HepG2 (cell line): ENCODE results near the gene RABEPK. TPM values are rescaled to one million over a fixed set of nuclear protein-coding genes. Genes with fewer than 3 reads are reported as not detected.

Source experiments
- AKAP8 ChIP-seq: sonication (generic); formaldehyde crosslinking; IDR thresholded peaks from 2 replicates; pipeline ENCODE4 v1.5.1; 2020; ENCODE audit warnings: mild to moderate bottlenecking, missing genetic modification reagents
- BORCS8-MEF2B ChIP-seq: sonication (generic); formaldehyde crosslinking; IDR thresholded peaks from 2 replicates; pipeline ENCODE4 v1.8.0; 2022; ENCODE audit warnings: mild to moderate bottlenecking, missing genetic modification reagents
- CBX1 ChIP-seq: IDR thresholded peaks from one replicate; pipeline ENCODE4 v1.6.1; 2016; ENCODE audit warnings: antibody characterized with exemption, low read depth
- CEBPG ChIP-seq: IDR thresholded peaks from 2 replicates; pipeline ENCODE4 v1.6.1; 2016
- E2F5 ChIP-seq: sonication (generic); formaldehyde crosslinking; conservative IDR thresholded peaks from 2 replicates; pipeline ENCODE4 v1.4.0; 2020; ENCODE audit warnings: missing genetic modification reagents
- FOXA3 ChIP-seq: IDR thresholded peaks from 2 replicates; pipeline ENCODE4 v1.6.1; 2016; ENCODE audit warnings: missing genetic modification reagents, missing compliant biosample characterization
- MYC ChIP-seq: sonication (generic); formaldehyde crosslinking; IDR thresholded peaks from 2 replicates; pipeline ENCODE4 v1.9.0; 2021; ENCODE audit warnings: missing genetic modification reagents, borderline replicate concordance
- NCOR1 ChIP-seq: fragments of 200-600 bp; sonication (generic); IDR thresholded peaks from 2 replicates; pipeline ENCODE4 v1.7.0; 2017; ENCODE audit warnings: antibody characterized with exemption, low read length, borderline replicate concordance
- NFIB ChIP-seq: sonication (generic); formaldehyde crosslinking; IDR thresholded peaks from 2 replicates; pipeline ENCODE4 v1.9.0; 2021; ENCODE audit warnings: missing genetic modification reagents, mild to moderate bottlenecking, borderline replicate concordance
- PLRG1 ChIP-seq: fragments of 450-650 bp; conservative IDR thresholded peaks from 2 replicates; pipeline ENCODE4 v1.6.1; 2016
- RCOR2 ChIP-seq: IDR thresholded peaks from 2 replicates; pipeline ENCODE4 v1.6.1; 2016; ENCODE audit warnings: missing biosample characterization, missing genetic modification reagents
- SMAD1 ChIP-seq: sonication (generic); formaldehyde crosslinking; IDR thresholded peaks from 2 replicates; pipeline ENCODE4 v1.4.0; 2020; ENCODE audit warnings: missing genetic modification reagents, low read depth, mild to moderate bottlenecking, borderline replicate concordance
- SNAI1 ChIP-seq: sonication (generic); formaldehyde crosslinking; IDR thresholded peaks from 2 replicates; pipeline ENCODE4 v1.5.0; 2020; ENCODE audit warnings: mild to moderate bottlenecking, missing genetic modification reagents, borderline replicate concordance
- STAT5B ChIP-seq: sonication (generic); formaldehyde crosslinking; IDR thresholded peaks from 2 replicates; pipeline ENCODE4 v1.4.0; 2020; ENCODE audit warnings: missing genetic modification reagents
- ZFP36L1 ChIP-seq: sonication (generic); formaldehyde crosslinking; IDR thresholded peaks from 2 replicates; pipeline ENCODE4 v1.8.0; 2022; ENCODE audit warnings: mild to moderate bottlenecking, missing genetic modification reagents, moderate library complexity
- ZNF383 ChIP-seq: sonication (generic); formaldehyde crosslinking; IDR thresholded peaks from 2 replicates; pipeline ENCODE4 v1.4.0; 2020; ENCODE audit warnings: missing genetic modification reagents, mild to moderate bottlenecking, borderline replicate concordance
- ZNF501 ChIP-seq: sonication (generic); formaldehyde crosslinking; IDR thresholded peaks from 2 replicates; pipeline ENCODE4 v1.5.1; 2020; ENCODE audit warnings: mild to moderate bottlenecking, moderate library complexity, missing genetic modification reagents
- ZNF558 ChIP-seq: sonication (generic); formaldehyde crosslinking; IDR thresholded peaks from 2 replicates; pipeline ENCODE4 v1.9.0; 2022; ENCODE audit warnings: mild to moderate bottlenecking, missing genetic modification reagents, borderline replicate concordance
- ZSCAN9 ChIP-seq: IDR thresholded peaks from 2 replicates; pipeline ENCODE4 v1.6.1; 2016; ENCODE audit warnings: borderline replicate concordance
- polyA plus RNA-seq, 8 experiments: library from polyadenylated mRNA; depleted of rRNA in 3 of 8; stranded (reverse) in 7 of 8; unstranded in 1 of 8; fragments of >200 nt; fragmentation: Illumina TruSeq in 4 of 8; extraction: Trizol in 4 of 8; gene quantifications; 2 replicates each; pipeline versions ENCODE4 v1.2.1 to v1.2.3, GENCODE V29; 2011 to 2016; ENCODE audit warnings: low read depth in 4 of 8, missing spikeins in 1 of 8, mixed read lengths in 1 of 8; ENCODE audit not compliant: insufficient read depth in 1 of 8
- total RNA-seq, 5 experiments: library from RNA; depleted of rRNA; stranded (reverse); fragments of >200 nt; fragmentation: Illumina TruSeq; extraction: Trizol; gene quantifications; 2 replicates each; pipeline ENCODE4 v1.2.3, GENCODE V29; 2016; ENCODE audit warnings: low read depth in 1 of 5
- TF ChIP-seq, protein P1 (sequence below), 2 experiments: sonication (generic) in 1 of 2; formaldehyde crosslinking in 1 of 2; IDR thresholded peaks; 2 replicates each; pipeline versions ENCODE4 v1.4.0 to v1.6.1; 2018 to 2020; ENCODE audit warnings: missing genetic modification reagents in 2 of 2, borderline replicate concordance in 1 of 2, low read depth in 1 of 2, mild to moderate bottlenecking in 1 of 2, missing biosample characterization in 1 of 2
- TF ChIP-seq, protein P2 (sequence below): sonication (generic); formaldehyde crosslinking; IDR thresholded peaks from 2 replicates; pipeline ENCODE4 v1.5.1; 2020; ENCODE audit warnings: missing genetic modification reagents, mild to moderate bottlenecking, borderline replicate concordance
- TF ChIP-seq, protein P3 (sequence below): sonication (generic); formaldehyde crosslinking; IDR thresholded peaks from 2 replicates; pipeline ENCODE4 v1.4.0; 2020; ENCODE audit warnings: missing genetic modification reagents, mild to moderate bottlenecking, borderline replicate concordance

The RABEPK gene
- total and polyA plus RNA-seq, 2 of the 13 experiments (the other 11 are each of a cell fraction or from before 2014, with no cell fraction given) = 75.5 to 90.0 TPM

GRCh38 chr9:125241863-125242739 lies 41.8 kb downstream of the RABEPK start (continued):
- TF ChIP-seq, protein P1, sequence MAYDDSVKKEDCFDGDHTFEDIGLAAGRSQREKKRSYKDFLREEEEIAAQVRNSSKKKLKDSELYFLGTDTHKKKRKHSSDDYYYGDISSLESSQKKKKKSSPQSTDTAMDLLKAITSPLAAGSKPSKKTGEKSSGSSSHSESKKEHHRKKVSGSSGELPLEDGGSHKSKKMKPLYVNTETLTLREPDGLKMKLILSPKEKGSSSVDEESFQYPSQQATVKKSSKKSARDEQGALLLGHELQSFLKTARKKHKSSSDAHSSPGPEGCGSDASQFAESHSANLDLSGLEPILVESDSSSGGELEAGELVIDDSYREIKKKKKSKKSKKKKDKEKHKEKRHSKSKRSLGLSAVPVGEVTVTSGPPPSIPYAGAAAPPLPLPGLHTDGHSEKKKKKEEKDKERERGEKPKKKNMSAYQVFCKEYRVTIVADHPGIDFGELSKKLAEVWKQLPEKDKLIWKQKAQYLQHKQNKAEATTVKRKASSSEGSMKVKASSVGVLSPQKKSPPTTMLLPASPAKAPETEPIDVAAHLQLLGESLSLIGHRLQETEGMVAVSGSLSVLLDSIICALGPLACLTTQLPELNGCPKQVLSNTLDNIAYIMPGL (CRISPR knock-in tag; IDR thresholded peaks at IDR 0.05; ENCODE audit: borderline replicate concordance in 1 of 2, low read depth in 1 of 2) = no peak; a peak in 1 of 4 replicates
- TF ChIP-seq, protein P2, sequence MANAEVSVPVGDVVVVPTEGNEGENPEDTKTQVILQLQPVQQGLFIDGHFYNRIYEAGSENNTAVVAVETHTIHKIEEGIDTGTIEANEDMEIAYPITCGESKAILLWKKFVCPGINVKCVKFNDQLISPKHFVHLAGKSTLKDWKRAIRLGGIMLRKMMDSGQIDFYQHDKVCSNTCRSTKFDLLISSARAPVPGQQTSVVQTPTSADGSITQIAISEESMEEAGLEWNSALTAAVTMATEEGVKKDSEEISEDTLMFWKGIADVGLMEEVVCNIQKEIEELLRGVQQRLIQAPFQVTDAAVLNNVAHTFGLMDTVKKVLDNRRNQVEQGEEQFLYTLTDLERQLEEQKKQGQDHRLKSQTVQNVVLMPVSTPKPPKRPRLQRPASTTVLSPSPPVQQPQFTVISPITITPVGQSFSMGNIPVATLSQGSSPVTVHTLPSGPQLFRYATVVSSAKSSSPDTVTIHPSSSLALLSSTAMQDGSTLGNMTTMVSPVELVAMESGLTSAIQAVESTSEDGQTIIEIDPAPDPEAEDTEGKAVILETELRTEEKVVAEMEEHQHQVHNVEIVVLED (CRISPR knock-in tag) = no peak
- TF ChIP-seq ZFP36L1 (no peak), SNAI1 (no peak; the same call in 1 of the 2 replicates), ZNF558 (CRISPR knock-in tag) (no peak), ZNF501 (CRISPR knock-in tag) (no peak), FOXA3 (no peak), AKAP8 (CRISPR knock-in tag) (no peak), STAT5B (CRISPR knock-in tag) (no peak), NFIB (no peak), MYC (CRISPR knock-in tag) (no peak), SMAD1 (CRISPR knock-in tag) (no peak), ZSCAN9 (no peak), BORCS8-MEF2B (CRISPR knock-in tag) (no peak), CBX1 (no peak), NCOR1 (no peak), E2F5 (CRISPR knock-in tag) (no peak), CEBPG (CRISPR knock-in tag) (no peak), ZNF383 (CRISPR knock-in tag) (no peak), PLRG1 (no peak), RCOR2 (CRISPR knock-in tag) (no peak)
- TF ChIP-seq, protein P3, sequence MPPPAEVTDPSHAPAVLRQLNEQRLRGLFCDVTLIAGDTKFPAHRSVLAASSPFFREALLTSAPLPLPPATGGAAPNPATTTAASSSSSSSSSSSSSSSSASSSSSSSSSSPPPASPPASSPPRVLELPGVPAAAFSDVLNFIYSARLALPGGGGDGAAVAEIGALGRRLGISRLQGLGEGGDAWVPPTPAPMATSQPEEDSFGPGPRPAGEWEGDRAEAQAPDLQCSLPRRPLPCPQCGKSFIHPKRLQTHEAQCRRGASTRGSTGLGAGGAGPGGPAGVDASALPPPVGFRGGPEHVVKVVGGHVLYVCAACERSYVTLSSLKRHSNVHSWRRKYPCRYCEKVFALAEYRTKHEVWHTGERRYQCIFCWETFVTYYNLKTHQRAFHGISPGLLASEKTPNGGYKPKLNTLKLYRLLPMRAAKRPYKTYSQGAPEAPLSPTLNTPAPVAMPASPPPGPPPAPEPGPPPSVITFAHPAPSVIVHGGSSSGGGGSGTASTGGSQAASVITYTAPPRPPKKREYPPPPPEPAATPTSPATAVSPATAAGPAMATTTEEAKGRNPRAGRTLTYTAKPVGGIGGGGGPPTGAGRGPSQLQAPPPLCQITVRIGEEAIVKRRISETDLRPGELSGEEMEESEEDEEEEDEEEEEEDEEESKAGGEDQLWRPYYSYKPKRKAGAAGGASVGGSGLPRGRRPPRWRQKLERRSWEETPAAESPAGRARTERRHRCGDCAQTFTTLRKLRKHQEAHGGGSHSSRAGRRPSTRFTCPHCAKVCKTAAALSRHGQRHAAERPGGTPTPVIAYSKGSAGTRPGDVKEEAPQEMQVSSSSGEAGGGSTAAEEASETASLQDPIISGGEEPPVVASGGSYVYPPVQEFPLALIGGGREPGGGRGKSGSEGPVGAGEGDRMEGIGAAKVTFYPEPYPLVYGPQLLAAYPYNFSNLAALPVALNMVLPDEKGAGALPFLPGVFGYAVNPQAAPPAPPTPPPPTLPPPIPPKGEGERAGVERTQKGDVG (CRISPR knock-in tag) = no peak
